Measurements from ENCODE around the gene PPT1.

The PPT1 gene

DNA sequence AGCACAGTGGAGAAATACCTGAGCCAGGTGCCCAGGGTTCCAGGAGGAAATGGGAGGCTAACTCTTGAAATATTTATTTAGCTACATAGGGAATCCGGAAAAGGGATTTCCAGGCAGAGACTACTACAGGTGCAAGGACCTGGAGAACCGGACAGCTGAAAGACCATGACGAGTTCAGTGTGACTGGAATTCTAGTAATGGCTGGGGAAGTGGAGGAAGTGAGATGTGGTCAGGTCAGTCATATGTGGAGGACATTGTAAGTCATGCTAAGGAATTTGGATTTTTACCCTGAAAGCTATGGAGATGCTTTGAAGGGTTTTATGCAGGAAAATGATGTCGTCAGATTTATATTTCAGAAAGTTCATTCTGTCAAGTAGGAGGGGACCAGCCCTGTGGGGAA lies 54.7 kb downstream of the PPT1 start:
- no peak overlapping the region for H4K8ac ChIP-seq (ENCODE audit: low read length)
- H2BK120ac ChIP-seq (ENCODE audit: low read depth, low read length): no peak overlapping the region
- no peak for DNase-seq
- H2AK5ac ChIP-seq (ENCODE audit: low read length, severe bottlenecking): no peak overlapping the region
- H3K27ac ChIP-seq (ENCODE audit: low read length, poor library complexity, severe bottlenecking): peak overlapping the region; percentile 54
- H2BK12ac ChIP-seq (ENCODE audit: low read length in 2 of 2): no peak overlapping the region
- H3K14ac ChIP-seq (ENCODE audit: low read length in 2 of 2): no peak overlapping the region
- peak overlapping the region in 1 of 2 experiments; percentile 14 for H3K23ac ChIP-seq (ENCODE audit: low read length in 2 of 2)
- peak overlapping the region; percentile 93 for H3K4me2 ChIP-seq (ENCODE audit: low read length, poor library complexity, severe bottlenecking)
- H3K79me1 ChIP-seq (replicated peaks; ENCODE audit: low read length, poor library complexity, severe bottlenecking): no peaks in the 10 kb centered on the region
- H3K4me3 ChIP-seq (ENCODE audit: insufficient read depth in 1 of 2, low read depth in 1 of 2, low read length in 2 of 2): peak overlapping the region in 1 of 2 experiments; percentile 99
- 65% methylated on average over 4 of the region's 4 CpGs for WGBS
- no peaks in the 10 kb centered on the region for H3K27me3 ChIP-seq (ENCODE audit: control insufficient read depth in 1 of 2, insufficient read depth in 1 of 2, low read length in 2 of 2)
- H3K4me1 ChIP-seq (ENCODE audit: control insufficient read depth, insufficient read depth, low read depth, low read length): peaks cover 12% of the 10 kb centered on the region
- no peak overlapping the region for H2BK5ac ChIP-seq (ENCODE audit: low read depth, low read length, poor library complexity, severe bottlenecking)
- no peak overlapping the region for H2AFZ ChIP-seq (ENCODE audit: low read depth, low read length)
- H3K9me3 ChIP-seq (ENCODE audit: control insufficient read depth, low read length): no peaks in the 10 kb centered on the region
- no peak overlapping the region for H3K18ac ChIP-seq (ENCODE audit: low read depth in 1 of 2, low read length in 2 of 2)
- H2BK15ac ChIP-seq (ENCODE audit: low read depth, poor library complexity, severe bottlenecking): no peak overlapping the region
- peak overlapping the region; percentile 100 for H3K9ac ChIP-seq (ENCODE audit: low read length)
- no peak overlapping the region for H3K4ac ChIP-seq (ENCODE audit: low read depth in 1 of 2, low read length in 2 of 2)
- H3K36me3 ChIP-seq (ENCODE audit: control insufficient read depth in 1 of 2, insufficient read depth in 2 of 2, low read depth in 1 of 2, low read length in 2 of 2): peaks cover 10 to 18% of the 10 kb centered on the region in 2 experiments
- H4K91ac ChIP-seq (ENCODE audit: low read length): no peak overlapping the region

DNA sequence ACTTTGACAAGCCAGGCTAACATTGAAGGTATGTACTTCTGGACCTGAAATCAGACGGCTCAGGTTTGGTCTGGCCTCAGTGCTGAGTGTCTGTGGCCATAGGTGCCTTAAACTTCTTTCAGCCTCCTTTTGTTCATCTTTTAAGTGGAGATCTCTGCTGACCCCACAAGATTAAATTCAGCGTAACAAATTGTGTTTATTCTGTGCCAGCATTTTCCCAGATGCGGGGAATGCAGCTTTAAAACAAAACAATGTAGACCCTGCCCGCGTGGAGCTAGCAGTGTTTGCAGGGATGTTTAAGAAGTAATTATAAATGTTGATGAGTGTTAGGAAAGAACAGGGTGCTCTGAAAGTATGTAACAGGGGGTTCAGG lies 55.6 kb downstream of the PPT1 start:
- H2BK120ac ChIP-seq (ENCODE audit: low read depth, low read length): no peak overlapping the region
- H3K27ac ChIP-seq (ENCODE audit: low read length, poor library complexity, severe bottlenecking): peak overlapping the region; percentile 68
- no peaks in the 10 kb centered on the region for H3K79me1 ChIP-seq (replicated peaks; ENCODE audit: low read length, poor library complexity, severe bottlenecking)

DNA sequence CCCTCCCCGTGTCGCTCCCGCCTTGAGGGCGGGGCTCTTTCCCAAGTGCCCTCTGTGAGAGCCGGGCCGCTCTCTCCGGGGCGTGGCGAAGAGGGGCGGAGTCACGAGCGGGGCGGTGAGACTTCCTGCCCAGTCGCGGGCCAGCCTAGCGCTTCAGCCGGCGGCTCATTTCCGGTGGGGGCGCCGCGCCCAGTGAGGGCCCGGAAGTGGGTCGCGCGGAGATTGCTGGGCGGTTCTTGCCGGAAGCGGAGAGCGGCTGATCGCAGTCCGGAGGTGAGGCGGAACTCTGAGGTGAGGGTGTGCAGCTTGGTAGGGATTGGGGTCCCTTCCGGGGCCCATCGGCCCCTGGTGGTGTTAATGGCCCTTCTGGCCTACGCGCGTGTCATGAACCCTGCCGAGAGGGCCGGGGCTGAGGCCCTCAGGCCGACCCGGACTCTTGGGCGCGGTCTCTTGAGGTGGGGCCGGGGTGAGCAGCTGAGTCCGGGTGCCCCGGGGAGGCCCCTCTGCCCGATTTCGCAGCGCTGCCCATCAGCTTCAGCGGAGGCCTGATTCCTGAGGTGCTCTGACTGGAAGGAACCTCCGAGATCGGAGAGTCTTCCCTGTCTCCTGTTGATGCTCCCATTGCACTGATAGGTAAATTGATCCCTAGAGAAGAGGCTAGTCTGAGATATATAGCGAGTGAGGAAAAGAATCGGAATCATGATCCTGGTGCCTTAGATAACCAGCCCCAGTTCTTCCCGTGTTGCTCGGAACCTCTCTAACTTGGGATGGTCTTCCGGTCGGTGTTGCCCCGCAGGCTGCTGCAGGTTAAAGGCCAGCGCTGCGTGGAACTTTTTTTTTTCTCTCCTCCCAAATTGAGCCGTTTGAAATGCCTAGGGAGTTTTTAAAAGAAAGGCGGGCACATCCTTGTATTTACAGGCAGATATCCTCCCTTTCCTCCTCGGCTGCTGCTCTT lies 56.3 kb downstream of the PPT1 start, which contains the start of gene CAP1:
CAP1 (plus strand) TSS at position 219 of the 955 bp plus-strand sequence. CDS start 18,618 bp downstream, outside the sequence.
- DNase-seq: peak; percentile 98
- peak within 1 kb of the TSS; percentile 91 for H3K27ac ChIP-seq (ENCODE audit: low read length, poor library complexity, severe bottlenecking)
- peak within 1 kb of the TSS in 1 of 2 experiments; percentile 92 for H3K23ac ChIP-seq (ENCODE audit: low read length in 2 of 2)
- peaks cover 12% of the 10 kb centered on the region for H3K4me1 ChIP-seq (ENCODE audit: control insufficient read depth, insufficient read depth, low read depth, low read length)
- no peaks in the 10 kb centered on the region for H3K79me1 ChIP-seq (replicated peaks; ENCODE audit: low read length, poor library complexity, severe bottlenecking)
- peak within 1 kb of the TSS; percentile 81 for H2AK5ac ChIP-seq (ENCODE audit: low read length, severe bottlenecking)
- no peaks in the 10 kb centered on the region for H3K27me3 ChIP-seq (ENCODE audit: control insufficient read depth in 1 of 2, insufficient read depth in 1 of 2, low read length in 2 of 2)
- H3K36me3 ChIP-seq (ENCODE audit: control insufficient read depth in 1 of 2, insufficient read depth in 2 of 2, low read depth in 1 of 2, low read length in 2 of 2): peaks cover 9 to 16% of the 10 kb centered on the region in 2 experiments
- peak within 1 kb of the TSS; percentile 51 to 89 for H2BK12ac ChIP-seq (ENCODE audit: low read length in 2 of 2)
- peak within 1 kb of the TSS; percentile 100 for H3K9ac ChIP-seq (ENCODE audit: low read length)
- peak within 1 kb of the TSS; percentile 91 for H2BK5ac ChIP-seq (ENCODE audit: low read depth, low read length, poor library complexity, severe bottlenecking)
- peak within 1 kb of the TSS; percentile 88 for H2BK120ac ChIP-seq (ENCODE audit: low read depth, low read length)
- H3K18ac ChIP-seq (ENCODE audit: low read depth in 1 of 2, low read length in 2 of 2): peak within 1 kb of the TSS; percentile 89 to 96
- no peaks in the 10 kb centered on the region for H3K9me3 ChIP-seq (ENCODE audit: control insufficient read depth, low read length)
- H3K4me2 ChIP-seq (ENCODE audit: low read length, poor library complexity, severe bottlenecking): peak within 1 kb of the TSS; percentile 93
- peak within 1 kb of the TSS in 1 of 2 experiments; percentile 95 for H3K14ac ChIP-seq (ENCODE audit: low read length in 2 of 2)
- H2AFZ ChIP-seq (ENCODE audit: low read depth, low read length): peak within 1 kb of the TSS; percentile 70
- peak within 1 kb of the TSS; percentile 99 for H4K91ac ChIP-seq (ENCODE audit: low read length)
- H3K4me3 ChIP-seq (ENCODE audit: insufficient read depth in 1 of 2, low read depth in 1 of 2, low read length in 2 of 2): peak within 1 kb of the TSS; percentile 84 to 99
- peak within 1 kb of the TSS; percentile 73 for H2BK15ac ChIP-seq (ENCODE audit: low read depth, poor library complexity, severe bottlenecking)
- H4K8ac ChIP-seq (ENCODE audit: low read length): peak within 1 kb of the TSS; percentile 97
- WGBS: under 1% methylated on average over 64 of the region's 65 CpGs
- peak within 1 kb of the TSS; percentile 49 to 89 for H3K4ac ChIP-seq (ENCODE audit: low read depth in 1 of 2, low read length in 2 of 2)

More for the DNA sequence above, 55.6 kb downstream of the PPT1 start:
- Histone ChIP-seq H3K4me3 (ENCODE audit: insufficient read depth in 1 of 2, low read depth in 1 of 2, low read length in 2 of 2) (peak overlapping the region; percentile 84 to 99), H3K14ac (ENCODE audit: low read length in 2 of 2) (peak overlapping the region in 1 of 2 experiments; percentile 95), H4K91ac (ENCODE audit: low read length) (no peak overlapping the region), H2AFZ (ENCODE audit: low read depth, low read length) (no peak overlapping the region), H3K23ac (ENCODE audit: low read length in 2 of 2) (peak overlapping the region in 1 of 2 experiments; percentile 80), H3K4me2 (ENCODE audit: low read length, poor library complexity, severe bottlenecking) (peak overlapping the region; percentile 93), H2BK5ac (ENCODE audit: low read depth, low read length, poor library complexity, severe bottlenecking) (no peak overlapping the region), H2AK5ac (ENCODE audit: low read length, severe bottlenecking) (peak overlapping the region; percentile 6), H3K27me3 (ENCODE audit: control insufficient read depth in 1 of 2, insufficient read depth in 1 of 2, low read length in 2 of 2) (no peaks in the 10 kb centered on the region), H2BK12ac (ENCODE audit: low read length in 2 of 2) (peak overlapping the region in 1 of 2 experiments; percentile 72), H3K9me3 (ENCODE audit: control insufficient read depth, low read length) (no peaks in the 10 kb centered on the region), H3K18ac (ENCODE audit: low read depth in 1 of 2, low read length in 2 of 2) (peak overlapping the region; percentile 89 to 94), H3K36me3 (ENCODE audit: control insufficient read depth in 1 of 2, insufficient read depth in 2 of 2, low read depth in 1 of 2, low read length in 2 of 2) (peaks cover 10 to 18% of the 10 kb centered on the region in 2 experiments), H3K4ac (ENCODE audit: low read depth in 1 of 2, low read length in 2 of 2) (peak overlapping the region in 1 of 2 experiments; percentile 89), H4K8ac (ENCODE audit: low read length) (no peak overlapping the region), H3K9ac (ENCODE audit: low read length) (peak overlapping the region; percentile 100), H2BK15ac (ENCODE audit: low read depth, poor library complexity, severe bottlenecking) (no peak overlapping the region), H3K4me1 (ENCODE audit: control insufficient read depth, insufficient read depth, low read depth, low read length) (peaks cover 12% of the 10 kb centered on the region)
- 39% methylated on average over 5 of the region's 5 CpGs for WGBS
- no peak for DNase-seq

Data from mesenchymal stem cell (in vitro differentiated cells and primary cell).